Measurements from ENCODE around the gene NKAIN2.
"Not testable (repeated sequence)": the region's sequence is repeated elsewhere in the genome, so short reads cannot be mapped to it uniquely, and the experiment has no call there.

NKAIN2 gene

GRCh38 chr6:124254941-124255685, 451.4 kb downstream of the NKAIN2 start:
- Histone ChIP-seq H3K27ac (no peak overlapping the region), H4K20me1 (no peaks in the 10 kb centered on the region), H3K4me3 (no peak overlapping the region), H3K9ac (no peak overlapping the region), H3K4me2 (no peak overlapping the region), H3K36me3 (no peaks in the 10 kb centered on the region), H3K9me3 (no peaks in the 10 kb centered on the region), H3K4me1 (no peaks in the 10 kb centered on the region), H3K27me3 (no peaks in the 10 kb centered on the region)
- no peak for TF ChIP-seq Cebpa-rat (IDR thresholded peaks at IDR 0.05)

- H3K4me2 ChIP-seq, result no peak overlapping the region
- H3K4me1 ChIP-seq, result no peaks in the 10 kb centered on the region
- H3K27me3 ChIP-seq, result no peaks in the 10 kb centered on the region
- H3K9me3 ChIP-seq, result no peaks in the 10 kb centered on the region
- no peak overlapping the region for H3K9ac ChIP-seq
- no peak overlapping the region for H3K27ac ChIP-seq
- H4K20me1 ChIP-seq, result no peaks in the 10 kb centered on the region
- no peak overlapping the region for H3K4me3 ChIP-seq
- H3K36me3 ChIP-seq, result no peaks in the 10 kb centered on the region
- no peak for TF ChIP-seq Cebpa-rat (IDR thresholded peaks at IDR 0.05)
Observed at GRCh38 chr6:124260337-124260736, 456.7 kb downstream of the NKAIN2 start.

- Histone ChIP-seq H3K4me3 (no peak overlapping the region), H3K4me1 (no peaks in the 10 kb centered on the region), H3K27ac (no peak overlapping the region), H4K20me1 (no peaks in the 10 kb centered on the region), H3K9me3 (no peaks in the 10 kb centered on the region), H3K27me3 (no peaks in the 10 kb centered on the region), H3K36me3 (no peaks in the 10 kb centered on the region), H3K9ac (no peak overlapping the region), H3K4me2 (no peak overlapping the region)
- TF ChIP-seq Cebpa-rat (IDR thresholded peaks at IDR 0.05), result no peak
Observed at GRCh38 chr6:124269733-124270132, 466.1 kb downstream of the NKAIN2 start.

GRCh38 chr6:124273701-124274100, 470.0 kb downstream of the NKAIN2 start:
- Histone ChIP-seq H3K4me1 (no peaks in the 10 kb centered on the region), H3K36me3 (no peaks in the 10 kb centered on the region), H3K9me3 (no peaks in the 10 kb centered on the region), H3K27me3 (no peaks in the 10 kb centered on the region), H3K9ac (no peak overlapping the region), H3K4me2 (no peak overlapping the region), H3K4me3 (no peak overlapping the region), H4K20me1 (no peaks in the 10 kb centered on the region), H3K27ac (no peak overlapping the region)
- no peak for TF ChIP-seq Cebpa-rat (IDR thresholded peaks at IDR 0.05)

GRCh38 chr6:124282541-124282940, 478.9 kb downstream of the NKAIN2 start:
- Histone ChIP-seq H3K9ac (no peak overlapping the region), H3K36me3 (no peaks in the 10 kb centered on the region), H4K20me1 (no peaks in the 10 kb centered on the region), H3K27ac (no peak overlapping the region), H3K27me3 (no peaks in the 10 kb centered on the region), H3K9me3 (no peaks in the 10 kb centered on the region), H3K4me2 (no peak overlapping the region), H3K4me1 (no peaks in the 10 kb centered on the region), H3K4me3 (no peak overlapping the region)
- no peak for TF ChIP-seq Cebpa-rat (IDR thresholded peaks at IDR 0.05)

DNA sequence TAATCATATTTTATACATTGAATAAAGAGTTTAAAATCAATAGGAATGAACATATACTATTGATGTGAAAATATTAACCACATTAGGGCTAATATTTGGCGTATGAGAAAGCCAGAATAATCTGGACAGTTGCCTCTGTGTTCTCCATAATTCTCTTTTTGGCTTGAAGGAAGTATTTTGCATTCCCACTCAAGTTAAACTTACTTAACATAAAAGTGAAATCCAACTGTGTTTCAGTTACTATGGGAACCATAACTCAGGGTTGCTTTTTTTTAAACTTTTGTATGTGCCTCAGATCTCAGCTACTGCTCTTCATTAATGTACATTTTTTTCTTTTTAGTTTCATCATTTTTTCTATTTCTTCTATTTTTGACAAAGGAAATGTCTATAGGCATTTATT, 479.8 kb downstream of the NKAIN2 start:
- no peaks in the 10 kb centered on the region for H3K4me1 ChIP-seq
- no peaks in the 10 kb centered on the region for H3K27me3 ChIP-seq
- H3K4me2 ChIP-seq, result no peak overlapping the region
- no peaks in the 10 kb centered on the region for H4K20me1 ChIP-seq
- H3K36me3 ChIP-seq, result no peaks in the 10 kb centered on the region
- TF ChIP-seq Cebpa-rat (IDR thresholded peaks at IDR 0.05), result no peak
- no peaks in the 10 kb centered on the region for H3K9me3 ChIP-seq
- H3K27ac ChIP-seq, result no peak overlapping the region
- no peak overlapping the region for H3K9ac ChIP-seq
- no peak overlapping the region for H3K4me3 ChIP-seq

GRCh38 chr6:124285146-124285545, 481.5 kb downstream of the NKAIN2 start:
- Histone ChIP-seq H3K27ac (no peak overlapping the region), H3K36me3 (no peaks in the 10 kb centered on the region), H3K4me3 (no peak overlapping the region), H3K27me3 (no peaks in the 10 kb centered on the region), H3K4me2 (no peak overlapping the region), H4K20me1 (no peaks in the 10 kb centered on the region), H3K4me1 (no peaks in the 10 kb centered on the region), H3K9me3 (no peaks in the 10 kb centered on the region), H3K9ac (no peak overlapping the region)
- TF ChIP-seq Cebpa-rat (IDR thresholded peaks at IDR 0.05), result no peak

GRCh38 chr6:124294574-124295200, 491.0 kb downstream of the NKAIN2 start:
- Histone ChIP-seq H3K9me3 (no peaks in the 10 kb centered on the region), H3K36me3 (no peaks in the 10 kb centered on the region), H3K4me3 (no peak overlapping the region), H3K4me2 (no peak overlapping the region), H3K27ac (no peak overlapping the region), H3K27me3 (no peaks in the 10 kb centered on the region), H3K9ac (no peak overlapping the region), H4K20me1 (no peaks in the 10 kb centered on the region), H3K4me1 (no peaks in the 10 kb centered on the region)
- no peak for TF ChIP-seq Cebpa-rat (IDR thresholded peaks at IDR 0.05)

DNA sequence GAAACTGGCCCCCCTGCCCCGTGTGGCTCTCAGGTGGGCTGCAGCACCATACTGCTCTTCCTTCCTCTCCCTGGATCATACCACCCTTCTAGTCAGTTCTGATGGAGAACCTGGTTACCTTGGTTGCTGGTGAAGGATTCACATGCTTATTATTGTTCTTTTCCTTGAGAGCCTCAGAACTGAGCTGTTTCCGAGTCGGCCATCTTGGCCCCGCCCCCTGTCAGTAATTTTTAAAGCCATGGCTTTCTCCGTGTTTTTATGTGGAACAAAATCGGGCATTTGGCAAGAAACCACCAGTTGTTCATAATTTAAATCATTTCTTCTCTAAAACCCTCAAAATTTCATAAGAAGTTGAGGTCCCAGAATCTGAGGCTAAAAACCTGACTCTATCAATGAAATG, 493.8 kb downstream of the NKAIN2 start:
- Histone ChIP-seq H3K27ac (no peak overlapping the region), H3K4me1 (no peaks in the 10 kb centered on the region), H3K9me3 (no peaks in the 10 kb centered on the region), H3K27me3 (no peaks in the 10 kb centered on the region), H3K36me3 (no peaks in the 10 kb centered on the region), H3K4me3 (no peak overlapping the region), H4K20me1 (no peaks in the 10 kb centered on the region), H3K9ac (no peak overlapping the region), H3K4me2 (no peak overlapping the region)
- TF ChIP-seq Cebpa-rat (IDR thresholded peaks at IDR 0.05), result no peak

- Histone ChIP-seq H3K4me3 (no peak overlapping the region), H4K20me1 (no peaks in the 10 kb centered on the region), H3K9me3 (no peaks in the 10 kb centered on the region), H3K27ac (no peak overlapping the region), H3K4me2 (no peak overlapping the region), H3K4me1 (no peaks in the 10 kb centered on the region), H3K9ac (no peak overlapping the region), H3K27me3 (no peaks in the 10 kb centered on the region), H3K36me3 (no peaks in the 10 kb centered on the region)
- no peak for TF ChIP-seq Cebpa-rat (IDR thresholded peaks at IDR 0.05)
Observed at GRCh38 chr6:124298730-124299129, 495.1 kb downstream of the NKAIN2 start.

DNA sequence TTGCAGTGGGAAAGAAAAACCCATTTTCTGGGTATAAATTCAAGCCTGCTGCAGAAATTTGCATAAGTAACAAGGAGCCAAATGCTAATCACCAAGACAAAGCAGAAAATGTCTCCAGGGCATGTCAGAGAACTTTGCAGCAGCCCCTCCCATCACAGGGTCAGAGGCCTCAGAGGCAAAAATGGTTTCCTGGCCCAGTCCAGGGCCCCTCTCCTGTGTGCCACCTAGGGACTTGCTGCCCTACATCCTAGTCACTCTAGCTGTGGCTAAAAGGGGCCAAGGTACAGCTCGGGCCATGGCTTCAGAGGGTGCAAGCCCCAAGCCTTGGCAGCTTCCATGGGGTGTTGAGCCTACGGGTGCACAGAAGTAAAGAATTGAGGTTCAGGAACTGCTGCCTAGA, 497.2 kb downstream of the NKAIN2 start:
- not testable (repeated sequence) for H3K9me3 ChIP-seq, H4K20me1 ChIP-seq, H3K4me1 ChIP-seq, H3K36me3 ChIP-seq, H3K9ac ChIP-seq, H3K4me3 ChIP-seq, H3K27ac ChIP-seq, H3K4me2 ChIP-seq, H3K27me3 ChIP-seq
